HEK293 (cell line): ENCODE measurements around the gene MAP2K6.

ENCODE experiments used
- CTCF ChIA-PET: fragments of 350-600 bp; formaldehyde crosslinking; extraction: SDS; loops from one replicate; lab custom pipeline; 2021; ENCODE audit warnings: antibody characterized with exemption; lab: Yijun Ruan, JAX
- POLR2A ChIA-PET: fragments of 300-600 bp; formaldehyde crosslinking; extraction: SDS; loops from one replicate; lab custom pipeline; 2020; ENCODE audit warnings: antibody characterized with exemption, inconsistent platforms; lab: Yijun Ruan, JAX
- H3K27ac ChIP-seq: fragments of 200-500 bp; sonication (Bioruptor generic); 2 replicates; pipeline ENCODE4 v1.5.1; 2014; ENCODE audit warnings: low read depth, low read length, control low read depth, inconsistent platforms; ENCODE audit errors: extremely low read depth
- H3K36me3 ChIP-seq, 2 experiments: fragments of 200-500 bp in 1 of 2; sonication (Bioruptor generic) in 1 of 2; 1 replicate in 1 of 2; 2 replicates in 1 of 2; pipeline ENCODE4 v1.5.1; 2014 to 2017; ENCODE audit warnings: inconsistent platforms in 2 of 2, low read length in 2 of 2; ENCODE audit not compliant: control insufficient read depth in 2 of 2, insufficient read depth in 1 of 2
- H3K4me1 ChIP-seq: fragments of 200-500 bp; sonication (Bioruptor generic); 2 replicates; pipeline ENCODE4 v1.5.1; 2014; ENCODE audit warnings: mild to moderate bottlenecking, low read length, inconsistent platforms; ENCODE audit not compliant: control insufficient read depth, insufficient read depth
- H3K4me3 ChIP-seq: 2 replicates; pipeline ENCODE4 v1.5.1; 2011; ENCODE audit warnings: low read depth, mild to moderate bottlenecking, control low read depth, low read length, moderate library complexity
- H3K9me3 ChIP-seq: fragments of 200-500 bp; sonication (Bioruptor generic); 2 replicates; pipeline ENCODE4 v1.5.1; 2014; ENCODE audit warnings: low read depth, low read length, inconsistent platforms; ENCODE audit not compliant: control insufficient read depth, insufficient read depth
- BCL6B ChIP-seq: fragments of 450-650 bp; formaldehyde crosslinking; IDR thresholded peaks from 2 replicates; pipeline ENCODE4 v1.5.1; 2017; ENCODE audit warnings: missing biosample characterization, missing genetic modification characterization
- PATZ1 ChIP-seq: fragments of 450-650 bp; formaldehyde crosslinking; IDR thresholded peaks from 2 replicates; pipeline ENCODE4 v1.5.1; 2016; ENCODE audit warnings: missing biosample characterization, missing genetic modification characterization
- RBAK ChIP-seq: fragments of 450-650 bp; formaldehyde crosslinking; IDR thresholded peaks from 2 replicates; pipeline ENCODE4 v1.5.1; 2016; ENCODE audit warnings: missing biosample characterization, missing genetic modification characterization
- ZBTB44 ChIP-seq: fragments of 450-650 bp; IDR thresholded peaks from 2 replicates; pipeline ENCODE4 v1.5.1; 2018; ENCODE audit warnings: missing biosample characterization, mild to moderate bottlenecking, missing genetic modification characterization
- ZFP69B ChIP-seq: fragments of 450-650 bp; formaldehyde crosslinking; IDR thresholded peaks from 2 replicates; pipeline ENCODE4 v1.5.1; 2016; ENCODE audit warnings: missing biosample characterization, missing genetic modification characterization
- ZNF138 ChIP-seq: fragments of 450-650 bp; formaldehyde crosslinking; IDR thresholded peaks from 2 replicates; pipeline ENCODE4 v1.5.1; 2016; ENCODE audit warnings: missing biosample characterization, missing genetic modification characterization, borderline replicate concordance
- ZNF274 ChIP-seq, 2 experiments: fragments of 200-500 bp in 1 of 2; fragments of 450-650 bp in 1 of 2; sonication (Bioruptor generic) in 1 of 2; formaldehyde crosslinking in 1 of 2; IDR thresholded peaks; 2 replicates each; pipeline versions ENCODE4 v1.5.1 to v1.6.1; 2014 to 2016; ENCODE audit warnings: borderline replicate concordance in 1 of 2, inconsistent platforms in 1 of 2, low read length in 1 of 2, missing biosample characterization in 1 of 2, missing genetic modification characterization in 1 of 2
- ZNF362 ChIP-seq: fragments of 450-650 bp; formaldehyde crosslinking; IDR thresholded peaks from 2 replicates; pipeline ENCODE4 v1.5.1; 2016; ENCODE audit warnings: missing biosample characterization, missing genetic modification characterization
- ZNF658 ChIP-seq: fragments of 450-650 bp; formaldehyde crosslinking; IDR thresholded peaks from 2 replicates; pipeline ENCODE4; 2016; ENCODE audit warnings: missing biosample characterization, missing genetic modification characterization
- ZNF785 ChIP-seq: fragments of 450-650 bp; formaldehyde crosslinking; IDR thresholded peaks from 2 replicates; pipeline ENCODE4 v1.5.1; 2016; ENCODE audit warnings: missing biosample characterization, missing genetic modification characterization
- ZSCAN16 ChIP-seq: fragments of 450-650 bp; formaldehyde crosslinking; IDR thresholded peaks from 2 replicates; pipeline ENCODE4 v1.5.1; 2016; ENCODE audit warnings: missing biosample characterization, missing genetic modification characterization

The MAP2K6 gene

GRCh38 chr17:69572747-69573146, 158.2 kb downstream of the MAP2K6 start (continued):
- TF ChIP-seq PATZ1 (tag by site-specific recombination) (no peak), ZFP69B (no peak), ZSCAN16 (tag by site-specific recombination) (no peak), ZNF362 (tag by site-specific recombination) (no peak), ZNF274 (IDR thresholded peaks at IDR 0.05; ENCODE audit: low read length) (no peak), ZNF274 (tag by site-specific recombination; IDR thresholded peaks at IDR 0.05; ENCODE audit: borderline replicate concordance) (no peak), ZNF658 (tag by site-specific recombination) (no peak), RBAK (tag by site-specific recombination) (no peak)

GRCh38 chr17:69573396-69573795, 158.9 kb downstream of the MAP2K6 start:
- POLR2A ChIA-PET = no interaction called here
- CTCF ChIA-PET = interaction anchor here (0.7 kb wide), 2 partner anchors 33 to 127 kb away, joined by 3 read pairs; no protein-coding TSS in a partner anchor
- no peaks in the 10 kb centered on the region for H3K9me3 ChIP-seq
- no peak overlapping the region for H3K27ac ChIP-seq
- peaks cover 23% of the 10 kb centered on the region for H3K4me1 ChIP-seq
- H3K4me3 ChIP-seq = no peak overlapping the region
- no peaks in the 10 kb centered on the region for H3K36me3 ChIP-seq
- TF ChIP-seq ZNF785 (tag by site-specific recombination) = no peak
- TF ChIP-seq ZBTB44 (tag by site-specific recombination) = no peak

- ChIA-PET CTCF (interaction anchor here (0.6 to 4.2 kb wide), 6 partner anchors 8 to 619 kb away, joined by 3 to 25 read pairs (median 4); no protein-coding TSS in a partner anchor), POLR2A (no interaction called here)
- Histone ChIP-seq H3K9me3 (no peaks in the 10 kb centered on the region), H3K36me3 (no peaks in the 10 kb centered on the region), H3K27ac (peak overlapping the region; percentile 25; the same call in 1 of the 2 replicates), H3K4me3 (no peak overlapping the region), H3K4me1 (peaks cover 26% of the 10 kb centered on the region)
- TF ChIP-seq ZNF138 (tag by site-specific recombination) (no peak), BCL6B (tag by site-specific recombination) (peak; percentile 54; the same call in 1 of the 2 replicates)
Measured at GRCh38 chr17:69574257-69575197, 160.0 kb downstream of the MAP2K6 start.
